HG03521 (cell line): ENCODE data around the gene BTBD10.

Source experiments
- ATAC-seq: cut with Tn5 transposase; IDR thresholded peaks from one replicate; pipeline ENCODE4 v1.9.1; 2021; ENCODE audit warnings: mild to moderate bottlenecking, moderate library complexity; ENCODE audit not compliant: unreplicated experiment

Gene BTBD10

GRCh38 chr11:13343067-13343466 is 120.0 kb downstream of the BTBD10 start:
- no peak for ATAC-seq

GRCh38 chr11:13341026-13341425 is 122.0 kb downstream of the BTBD10 start:
- no peak for ATAC-seq

DNA sequence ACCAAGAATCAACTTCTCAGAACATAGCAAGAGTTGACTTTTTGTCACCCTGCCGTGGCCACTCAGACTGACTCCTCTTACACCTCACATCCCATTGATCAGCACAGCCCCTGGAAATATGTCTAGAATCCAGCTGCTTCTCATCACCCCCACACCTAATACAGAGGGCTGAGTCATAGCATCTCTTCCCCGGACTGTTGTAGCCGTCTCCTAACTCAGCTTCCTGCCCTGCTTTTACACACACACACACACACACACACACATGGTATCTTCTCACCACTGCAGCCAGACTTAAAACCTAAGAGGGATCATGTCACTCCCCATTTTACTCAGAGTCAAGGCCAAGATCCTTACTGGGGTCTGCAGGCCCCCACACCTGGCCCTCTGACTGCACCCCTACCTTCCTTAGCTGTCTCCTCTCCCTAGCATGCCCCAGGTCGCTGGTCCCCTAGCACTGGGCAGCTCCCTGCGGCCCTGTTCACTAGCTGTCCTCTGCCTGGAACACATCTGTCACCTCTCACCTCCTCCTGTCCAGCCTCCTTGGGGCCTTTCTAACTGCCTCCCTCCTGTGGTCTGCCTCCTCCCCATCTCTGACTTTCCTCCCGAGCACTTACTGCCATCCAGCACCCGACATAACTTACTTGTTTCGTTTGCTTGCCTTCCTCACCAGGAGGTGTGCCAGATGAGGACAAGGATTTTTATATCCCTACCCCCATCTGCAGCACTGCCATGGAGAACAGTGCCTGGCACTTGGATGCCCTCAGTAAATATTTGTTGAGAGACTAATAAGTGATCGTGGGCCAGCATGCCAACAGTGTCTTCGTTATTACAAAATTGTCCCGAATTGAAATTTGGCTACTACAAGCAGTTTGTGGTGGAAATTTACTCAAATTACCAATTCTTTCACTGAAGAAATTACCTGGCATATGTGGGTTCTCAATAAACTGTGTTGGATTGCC is 123.5 kb downstream of the BTBD10 start:
- no peak for ATAC-seq

DNA sequence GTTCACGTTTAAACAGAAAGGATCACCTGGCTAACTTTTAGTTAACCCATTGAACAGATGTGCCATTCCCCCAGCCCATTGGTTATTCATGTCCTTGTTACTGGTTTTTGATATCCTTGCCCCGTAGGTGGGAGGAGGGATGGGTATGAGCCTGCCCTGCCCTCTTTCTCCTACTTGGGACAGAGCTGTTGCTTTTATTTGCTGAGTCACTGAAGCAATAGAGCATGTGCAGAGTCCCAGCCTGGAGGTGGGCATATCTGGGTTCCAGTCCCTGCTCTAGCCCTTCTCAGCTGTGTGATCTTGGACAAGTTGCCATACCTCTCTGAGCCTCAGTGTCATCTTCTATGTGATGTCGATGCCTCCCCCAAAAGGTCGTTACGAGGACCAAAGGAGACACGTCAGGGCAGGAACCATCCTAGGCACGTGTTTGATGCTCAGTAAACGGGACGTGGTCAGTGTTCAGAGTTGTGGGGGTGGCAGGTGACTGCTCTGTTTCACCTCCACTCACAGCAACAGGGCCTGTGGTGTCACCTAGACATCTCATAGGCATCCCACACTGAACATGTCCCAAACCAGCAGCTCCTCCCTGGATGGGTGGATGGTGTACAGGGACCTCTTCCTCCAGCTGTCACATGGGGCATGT is 124.5 kb downstream of the BTBD10 start:
- no peak for ATAC-seq

GRCh38 chr11:13338019-13338426 is 125.0 kb downstream of the BTBD10 start:
- peak; percentile 35 for ATAC-seq
